Erythroblast (primary cell): Measurements from ENCODE around the gene NUCKS1.

Source experiments
- GATA1 ChIP-seq: IDR thresholded peaks from 2 replicates; pipeline ENCODE4 v1.6.1; 2011; ENCODE audit warnings: low read depth, mild to moderate bottlenecking, control low read depth, low read length, moderate library complexity
- POLR2A ChIP-seq: IDR thresholded peaks from 2 replicates; pipeline ENCODE4 v1.6.1; 2011; ENCODE audit warnings: mild to moderate bottlenecking, low read length

GRCh38 chr1:205780335-205780734, 30.4 kb upstream of the NUCKS1 start:
- TF ChIP-seq POLR2A (no peak), GATA1 (no peak)
